ENCODE data around the gene SEPTIN5.

The SEPTIN5 gene

DNA sequence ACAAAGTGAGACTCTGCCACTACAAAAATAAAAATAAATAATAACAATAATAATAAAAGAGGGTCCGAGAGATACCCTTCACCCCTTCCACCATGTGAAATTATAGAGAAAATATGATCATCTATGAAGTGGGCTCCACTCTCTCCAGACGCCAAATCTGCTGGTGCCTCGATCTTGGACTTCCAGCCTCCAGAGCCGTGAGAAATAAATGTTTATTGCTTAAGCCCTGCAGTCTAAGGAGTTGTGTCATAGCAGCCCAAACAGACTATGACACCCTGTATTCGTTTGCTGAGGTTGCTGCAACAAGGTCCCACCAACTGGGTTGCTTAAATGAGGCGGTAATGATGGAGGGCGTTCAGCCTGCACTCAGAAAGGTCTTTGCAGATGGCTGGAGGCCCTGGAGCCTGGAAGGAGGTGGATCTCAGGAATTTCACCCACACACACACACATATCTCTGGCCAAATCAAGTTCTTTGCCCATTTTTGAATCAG is 7.6 kb upstream of the SEPTIN5 start:
- H3K4me3 Mint-ChIP-seq: no peak overlapping the region
- DNase-seq: no peak
- no peak overlapping the region for H3K27ac Mint-ChIP-seq
- no peaks in the 10 kb centered on the region for H3K4me1 Mint-ChIP-seq
- H3K36me3 Mint-ChIP-seq (ENCODE audit: low read depth): no peaks in the 10 kb centered on the region
- no peaks in the 10 kb centered on the region for H3K9me3 Mint-ChIP-seq
- H3K27me3 Mint-ChIP-seq (ENCODE audit: low read depth, poor library complexity): peaks cover 46% of the 10 kb centered on the region
- no peak for TF ChIP-seq CTCF (IDR thresholded peaks at IDR 0.05)

- no peaks in the 10 kb centered on the region for H3K9me3 Mint-ChIP-seq
- TF ChIP-seq CTCF (IDR thresholded peaks at IDR 0.05): no peak
- DNase-seq: no peak
- peaks cover 6% of the 10 kb centered on the region for H3K4me1 Mint-ChIP-seq
- no peak overlapping the region for H3K27ac Mint-ChIP-seq
- no peaks in the 10 kb centered on the region for H3K36me3 Mint-ChIP-seq (ENCODE audit: low read depth)
- H3K4me3 Mint-ChIP-seq: no peak overlapping the region
- peaks cover 51% of the 10 kb centered on the region for H3K27me3 Mint-ChIP-seq (ENCODE audit: low read depth, poor library complexity)
Observed at GRCh38 chr22:19707347-19708290, 6.7 kb upstream of the SEPTIN5 start.

GRCh38 chr22:19708321-19709011 is 5.8 kb upstream of the SEPTIN5 start:
- TF ChIP-seq CTCF (IDR thresholded peaks at IDR 0.05): no peak
- H3K27me3 Mint-ChIP-seq (ENCODE audit: low read depth, poor library complexity): peaks cover 52% of the 10 kb centered on the region
- no peaks in the 10 kb centered on the region for H3K36me3 Mint-ChIP-seq (ENCODE audit: low read depth)
- peaks cover 6% of the 10 kb centered on the region for H3K4me1 Mint-ChIP-seq
- H3K27ac Mint-ChIP-seq: no peak overlapping the region
- no peak for DNase-seq
- no peak overlapping the region for H3K4me3 Mint-ChIP-seq
- H3K9me3 Mint-ChIP-seq: no peaks in the 10 kb centered on the region

GRCh38 chr22:19709063-19709769 is 5.1 kb upstream of the SEPTIN5 start:
- H3K36me3 Mint-ChIP-seq (ENCODE audit: low read depth): no peaks in the 10 kb centered on the region
- peaks cover 6% of the 10 kb centered on the region for H3K4me1 Mint-ChIP-seq
- H3K4me3 Mint-ChIP-seq: no peak overlapping the region
- H3K27ac Mint-ChIP-seq: no peak overlapping the region
- no peaks in the 10 kb centered on the region for H3K9me3 Mint-ChIP-seq
- peak; percentile 3 for DNase-seq
- TF ChIP-seq CTCF (IDR thresholded peaks at IDR 0.05): no peak
- peaks cover 53% of the 10 kb centered on the region for H3K27me3 Mint-ChIP-seq (ENCODE audit: low read depth, poor library complexity)

- no peak overlapping the region for H3K27ac Mint-ChIP-seq
- H3K36me3 Mint-ChIP-seq (ENCODE audit: low read depth): no peaks in the 10 kb centered on the region
- H3K4me1 Mint-ChIP-seq: peaks cover 6% of the 10 kb centered on the region
- peaks cover 54% of the 10 kb centered on the region for H3K27me3 Mint-ChIP-seq (ENCODE audit: low read depth, poor library complexity)
- DNase-seq: peak; percentile 2
- H3K4me3 Mint-ChIP-seq: no peak overlapping the region
- no peak for TF ChIP-seq CTCF (IDR thresholded peaks at IDR 0.05)
- H3K9me3 Mint-ChIP-seq: no peaks in the 10 kb centered on the region
Observed at GRCh38 chr22:19710020-19710768, 4.1 kb upstream of the SEPTIN5 start.

All from nephron progenitor cell (in vitro differentiated cells).